CD14-positive monocyte (primary cell): ENCODE measurements around the gene TTBK1. TPM values are rescaled to one million over a fixed set of nuclear protein-coding genes. Genes with fewer than 3 reads are reported as not detected.

Experiments
- DNase-seq, 3 donors: peaks; one replicate each; pipeline ENCODE4 v3.0.0-alpha.2; 2011 to 2022
- H2AFZ ChIP-seq: 2 replicates; pipeline ENCODE4 v1.6.0; 2012; ENCODE audit warnings: mild to moderate bottlenecking, low read depth, low read length, inconsistent platforms; ENCODE audit not compliant: insufficient read depth, poor library complexity, severe bottlenecking
- H3K27ac ChIP-seq, 2 donors: 1 replicate in 1 of 2; 2 replicates in 1 of 2; pipeline ENCODE4 v1.5.1; 2012 to 2013; ENCODE audit warnings: low read length in 2 of 2, control low read depth in 1 of 2, inconsistent platforms in 1 of 2, low read depth in 1 of 2, mild to moderate bottlenecking in 1 of 2
- H3K27me3 ChIP-seq, 2 donors: one replicate each; pipeline versions ENCODE4 v1.6.0 to v1.6.1; 2011 to 2013; ENCODE audit warnings: low read length in 2 of 2; ENCODE audit not compliant: control insufficient read depth in 2 of 2, insufficient read depth in 2 of 2
- H3K36me3 ChIP-seq, 2 donors: replicated peaks in 1 of 2; 1 replicate in 1 of 2; 2 replicates in 1 of 2; pipeline versions ENCODE4 v1.5.1 to v1.6.1; 2012 to 2013; ENCODE audit warnings: low read length in 2 of 2, control low read depth in 1 of 2, inconsistent platforms in 1 of 2, mild to moderate bottlenecking in 1 of 2; ENCODE audit not compliant: insufficient read depth in 2 of 2, control insufficient read depth in 1 of 2
- H3K4me1 ChIP-seq, 2 donors: 1 replicate in 1 of 2; 2 replicates in 1 of 2; pipeline versions ENCODE4 v1.5.1 to v1.6.1; 2012 to 2013; ENCODE audit warnings: low read length in 2 of 2, control low read depth in 1 of 2, inconsistent platforms in 1 of 2, mild to moderate bottlenecking in 1 of 2, moderate library complexity in 1 of 2; ENCODE audit not compliant: insufficient read depth in 2 of 2, control insufficient read depth in 1 of 2
- H3K4me2 ChIP-seq: replicated peaks from 2 replicates; pipeline ENCODE3; 2012; ENCODE audit warnings: low read length, moderate library complexity, mild to moderate bottlenecking; ENCODE audit not compliant: poor library complexity, severe bottlenecking; ENCODE audit errors: extremely low read depth
- H3K4me3 ChIP-seq, 3 experiments: fragments of 200-600 bp in 1 of 3; sonication (generic) in 1 of 3; replicated peaks in 1 of 3; 1 replicate in 2 of 3; 2 replicates in 1 of 3; pipeline ENCODE4 v1.5.1; 2011 to 2013; ENCODE audit warnings: low read length in 3 of 3, mild to moderate bottlenecking in 3 of 3, control low read depth in 2 of 3, low read depth in 2 of 3, inconsistent platforms in 1 of 3, moderate library complexity in 1 of 3
- H3K79me2 ChIP-seq: 2 replicates; pipeline ENCODE4 v1.6.0; 2012; ENCODE audit warnings: mild to moderate bottlenecking, control low read depth, inconsistent platforms, low read length, moderate library complexity; ENCODE audit not compliant: insufficient read depth
- H3K9ac ChIP-seq: 2 replicates; pipeline ENCODE4 v1.6.0; 2017; ENCODE audit warnings: low read length, mild to moderate bottlenecking; ENCODE audit not compliant: insufficient read depth, poor library complexity, severe bottlenecking
- H3K9me3 ChIP-seq, 2 donors: replicated peaks in 1 of 2; 1 replicate in 1 of 2; 2 replicates in 1 of 2; pipeline versions ENCODE4 v1.5.1 to v1.6.1; 2012 to 2013; ENCODE audit warnings: low read length in 2 of 2, control low read depth in 1 of 2; ENCODE audit not compliant: control insufficient read depth in 1 of 2, insufficient read depth in 1 of 2
- H4K20me1 ChIP-seq: 2 replicates; pipeline ENCODE4 v1.6.0; 2012; ENCODE audit warnings: mild to moderate bottlenecking, low read length, control low read depth, moderate library complexity; ENCODE audit not compliant: insufficient read depth
- H3K27ac Mint-ChIP-seq, 7 donors: one replicate each; pipeline ENCODE4 v1.8.0; 2020; ENCODE audit warnings: mild to moderate bottlenecking in 7 of 7, mixed read lengths in 7 of 7, moderate library complexity in 6 of 7, inconsistent platforms in 2 of 7
- H3K27me3 Mint-ChIP-seq, 3 donors: one replicate each; pipeline ENCODE4 v1.8.0; 2021 to 2022; ENCODE audit warnings: low read depth in 3 of 3, mild to moderate bottlenecking in 3 of 3, mixed read lengths in 3 of 3, moderate library complexity in 3 of 3, inconsistent platforms in 1 of 3
- H3K36me3 Mint-ChIP-seq, 2 donors: one replicate each; pipeline ENCODE4 v1.8.0; 2020; ENCODE audit warnings: mixed read lengths in 2 of 2, inconsistent platforms in 1 of 2, mild to moderate bottlenecking in 1 of 2
- H3K4me1 Mint-ChIP-seq: one replicate; pipeline ENCODE4 v1.8.0; 2020; ENCODE audit warnings: mild to moderate bottlenecking, mixed read lengths
- H3K4me3 Mint-ChIP-seq, 2 donors: one replicate each; pipeline ENCODE4 v1.8.0; 2020; ENCODE audit warnings: mild to moderate bottlenecking in 2 of 2, mixed read lengths in 2 of 2, moderate library complexity in 1 of 2
- H3K9me3 Mint-ChIP-seq, 7 donors: one replicate each; pipeline ENCODE4 v1.8.0; 2020 to 2022; ENCODE audit warnings: mixed read lengths in 7 of 7, mild to moderate bottlenecking in 6 of 7, moderate library complexity in 6 of 7, inconsistent platforms in 2 of 7
- WGBS: methylation state at CpG from one replicate; pipeline ENCODE4 v1.1.5; 2013; ENCODE audit warnings: missing lambda C conversion rate; ENCODE audit not compliant: insufficient coverage; 5-methylcytosine and 5-hydroxymethylcytosine counted together
- intact Hi-C, 2 donors: fragments of 100-400 bp; cut with micrococcal nuclease; formaldehyde crosslinking; loops; one replicate each; pipeline versions ENCODE4 v1.15.0 to v1.15.1; 2023
- polyA plus RNA-seq, 3 donors: library from polyadenylated mRNA; depleted of rRNA in 1 of 3; unstranded in 2 of 3; stranded (reverse) in 1 of 3; fragments of 300-500 nt in 2 of 3; fragments of >200 nt in 1 of 3; fragmentation: Illumina TruSeq in 2 of 3; gene quantifications; 1 replicate in 2 of 3; 2 replicates in 1 of 3; pipeline ENCODE4 v1.2.3, GENCODE V29; 2012 to 2021
- TF ChIP-seq, protein P1 (sequence below): fragments of 200-600 bp; IDR thresholded peaks from one replicate; pipeline ENCODE4 v1.8.0; 2022; ENCODE audit warnings: antibody characterized with exemption, mild to moderate bottlenecking

Gene TTBK1
- polyA plus RNA-seq, 3 donors, result not detected

DNA sequence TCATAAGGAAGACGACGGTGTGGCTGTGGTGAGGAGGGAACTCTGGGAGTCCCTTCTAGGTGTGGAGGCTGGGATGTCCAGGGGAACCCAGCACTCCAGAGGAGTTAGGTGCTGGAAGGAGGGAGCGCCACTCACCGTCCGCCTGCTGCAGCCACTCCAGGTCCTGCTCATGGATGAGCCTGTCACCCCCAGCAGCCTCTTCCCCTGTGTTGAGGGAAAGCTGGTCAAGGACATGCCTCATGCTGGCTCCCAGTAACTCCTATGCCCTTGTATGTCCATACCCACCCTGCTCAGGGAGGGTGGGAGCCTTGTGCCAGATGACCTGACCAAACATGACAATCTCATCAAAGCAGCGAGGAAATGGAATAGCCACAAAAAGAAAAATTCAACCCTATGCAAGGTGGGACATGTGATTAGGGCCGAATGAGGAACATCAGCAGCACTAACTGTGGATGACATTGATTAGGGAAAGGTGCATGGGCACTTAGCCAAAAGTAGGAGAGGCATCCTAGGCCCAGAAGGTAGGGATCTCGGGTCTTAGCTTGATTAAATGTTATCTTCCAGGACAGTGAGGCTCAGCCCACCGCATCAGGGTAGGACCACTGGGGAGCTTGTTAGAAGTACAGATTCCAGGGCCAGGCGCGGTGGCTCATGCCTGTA is 17.0 kb upstream of the TTBK1 start:
- H3K27ac Mint-ChIP-seq, result peak overlapping the region in 4 of 7 donors; percentile 20 to 60 (median 22)
- Histone ChIP-seq H3K4me2 (no peak overlapping the region), H3K27ac (no peak overlapping the region), H3K9ac (no peak overlapping the region), H4K20me1 (no peaks in the 10 kb centered on the region), H3K27me3 (peaks cover 0 to 9% of the 10 kb centered on the region in 2 donors), H3K4me1 (peaks cover 21 to 32% of the 10 kb centered on the region in 2 donors), H3K36me3 (peaks cover 18 to 26% of the 10 kb centered on the region in 2 donors), H3K9me3 (no peaks in the 10 kb centered on the region), H3K79me2 (no peaks in the 10 kb centered on the region), H3K4me3 (no peak overlapping the region), H2AFZ (no peak overlapping the region)
- peaks cover 34% of the 10 kb centered on the region for H3K4me1 Mint-ChIP-seq
- peaks cover 6 to 10% (median 7%) of the 10 kb centered on the region in 3 donors for H3K27me3 Mint-ChIP-seq
- no peak for DNase-seq
- H3K4me3 Mint-ChIP-seq, result no peak overlapping the region
- intact Hi-C loops, result no loop called here
- H3K36me3 Mint-ChIP-seq, result peaks cover 20 to 33% of the 10 kb centered on the region in 2 donors
- TF ChIP-seq, protein P1, sequence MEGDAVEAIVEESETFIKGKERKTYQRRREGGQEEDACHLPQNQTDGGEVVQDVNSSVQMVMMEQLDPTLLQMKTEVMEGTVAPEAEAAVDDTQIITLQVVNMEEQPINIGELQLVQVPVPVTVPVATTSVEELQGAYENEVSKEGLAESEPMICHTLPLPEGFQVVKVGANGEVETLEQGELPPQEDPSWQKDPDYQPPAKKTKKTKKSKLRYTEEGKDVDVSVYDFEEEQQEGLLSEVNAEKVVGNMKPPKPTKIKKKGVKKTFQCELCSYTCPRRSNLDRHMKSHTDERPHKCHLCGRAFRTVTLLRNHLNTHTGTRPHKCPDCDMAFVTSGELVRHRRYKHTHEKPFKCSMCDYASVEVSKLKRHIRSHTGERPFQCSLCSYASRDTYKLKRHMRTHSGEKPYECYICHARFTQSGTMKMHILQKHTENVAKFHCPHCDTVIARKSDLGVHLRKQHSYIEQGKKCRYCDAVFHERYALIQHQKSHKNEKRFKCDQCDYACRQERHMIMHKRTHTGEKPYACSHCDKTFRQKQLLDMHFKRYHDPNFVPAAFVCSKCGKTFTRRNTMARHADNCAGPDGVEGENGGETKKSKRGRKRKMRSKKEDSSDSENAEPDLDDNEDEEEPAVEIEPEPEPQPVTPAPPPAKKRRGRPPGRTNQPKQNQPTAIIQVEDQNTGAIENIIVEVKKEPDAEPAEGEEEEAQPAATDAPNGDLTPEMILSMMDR, result no peak
- no peaks in the 10 kb centered on the region for H3K9me3 Mint-ChIP-seq
- 72% methylated on average over 7 of the region's 11 CpGs for WGBS

DNA sequence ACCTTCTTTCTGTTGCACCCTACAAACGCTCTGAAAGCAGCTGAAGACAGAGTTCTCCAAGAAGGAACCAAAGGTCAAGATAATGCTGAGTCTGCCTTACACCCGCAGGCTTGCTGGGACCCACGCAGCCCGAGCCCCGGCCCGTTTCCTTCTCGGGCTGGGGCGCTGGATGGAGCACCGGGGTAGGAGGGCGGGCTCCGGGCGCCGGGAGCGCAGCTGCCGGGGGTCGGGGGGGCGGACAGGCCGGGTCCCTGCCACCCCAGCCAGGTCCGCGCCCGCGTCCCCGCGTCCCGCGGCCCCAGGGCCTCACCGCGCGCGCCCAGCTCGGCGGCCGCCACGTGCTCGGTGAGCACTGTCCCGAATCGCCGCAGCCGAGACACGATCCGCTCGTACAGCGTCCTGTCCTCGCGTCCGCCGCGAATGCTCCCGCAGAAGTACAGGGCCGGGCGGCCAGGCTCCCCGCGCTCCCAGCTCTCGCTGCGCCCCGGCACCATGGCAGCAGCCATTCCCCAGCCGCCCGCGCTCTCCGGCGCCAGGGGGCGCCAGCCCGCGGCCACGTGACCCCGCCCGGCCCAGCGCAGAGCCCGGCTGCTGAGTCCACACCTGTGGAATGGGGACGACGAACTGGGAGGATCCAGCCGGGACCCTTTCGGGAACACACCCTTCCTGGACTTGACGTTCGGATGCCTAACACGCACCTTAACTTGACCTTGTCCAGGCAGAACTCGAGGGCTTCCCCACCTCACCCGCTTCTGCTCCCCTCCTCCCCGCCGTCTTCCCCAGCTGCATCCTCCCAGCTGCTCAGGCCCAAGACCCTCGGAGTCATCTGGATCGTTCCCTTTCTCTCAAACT is 14.1 kb upstream of the TTBK1 start, which contains the start of gene DNPH1:
Gene DNPH1, minus strand, starts transcription at position 531 of the 852 bp plus-strand sequence. Its CDS starts 25 bp downstream, at position 506.
- TF ChIP-seq, protein P1, result peak; percentile 99
- Mint-ChIP-seq H3K27ac (peak within 1 kb of the TSS in 6 of 7 donors; percentile 25 to 68 (median 48)), H3K36me3 (peaks cover 4 to 8% of the 10 kb centered on the region in 2 donors), H3K4me3 (peak within 1 kb of the TSS; percentile 76 to 88), H3K9me3 (no peaks in the 10 kb centered on the region), H3K4me1 (peaks cover 31% of the 10 kb centered on the region), H3K27me3 (peaks cover 10 to 16% (median 12%) of the 10 kb centered on the region in 3 donors)
- Histone ChIP-seq H3K27me3 (peaks cover 0 to 9% of the 10 kb centered on the region in 2 donors), H3K9ac (peak within 1 kb of the TSS; percentile 71), H3K79me2 (no peaks in the 10 kb centered on the region), H3K9me3 (no peaks in the 10 kb centered on the region), H3K27ac (peak within 1 kb of the TSS in 1 of 2 donors; percentile 45), H3K4me1 (peaks cover 17 to 28% of the 10 kb centered on the region in 2 donors), H2AFZ (peak within 1 kb of the TSS; percentile 89), H4K20me1 (no peaks in the 10 kb centered on the region), H3K36me3 (no peaks in the 10 kb centered on the region), H3K4me3 (peak within 1 kb of the TSS; percentile 31 to 77 (median 44)), H3K4me2 (peak within 1 kb of the TSS; percentile 80)
- DNase-seq, result peak; percentile 53 to 72 (median 65)
- intact Hi-C loops, result no loop called here
- 2% methylated on average over 81 of the region's 82 CpGs for WGBS
